IPS DF 6.9 (cell line): ENCODE data around the gene VAV2.
"Not testable (repeated sequence)": the region's sequence is repeated elsewhere in the genome, so short reads cannot be mapped to it uniquely, and the experiment has no call there.

Experiments
- DNase-seq: peaks from one replicate; pipeline ENCODE4 v3.0.0-alpha.2; 2013; ENCODE audit warnings: low read depth, low spot score
- H3K27ac ChIP-seq: one replicate; pipeline ENCODE4 v1.5.1; 2013; ENCODE audit warnings: low read length, control low read depth
- H3K27me3 ChIP-seq: 2 replicates; pipeline ENCODE4 v1.6.1; 2013; ENCODE audit warnings: mild to moderate bottlenecking, low read length; ENCODE audit not compliant: control insufficient read depth, insufficient read depth
- H3K36me3 ChIP-seq: 2 replicates; pipeline ENCODE4 v1.6.1; 2013; ENCODE audit warnings: low read length; ENCODE audit not compliant: control insufficient read depth, insufficient read depth
- H3K4me1 ChIP-seq: 2 replicates; pipeline ENCODE4 v1.6.1; 2013; ENCODE audit warnings: low read length; ENCODE audit not compliant: control insufficient read depth, insufficient read depth
- H3K4me3 ChIP-seq: 2 replicates; pipeline ENCODE4 v1.5.1; 2013; ENCODE audit warnings: mild to moderate bottlenecking, low read length
- H3K9me3 ChIP-seq: 2 replicates; pipeline ENCODE4 v1.6.1; 2013; ENCODE audit warnings: low read length, inconsistent platforms; ENCODE audit not compliant: control insufficient read depth, insufficient read depth
- WGBS: extraction: QIAGEN DNeasy Blood & Tissue Kit; methylation state at CpG from one replicate; pipeline ENCODE4 v1.1.7; 2013; ENCODE audit warnings: mixed read lengths, missing lambda C conversion rate; ENCODE audit not compliant: insufficient read length, insufficient coverage; 5-methylcytosine and 5-hydroxymethylcytosine counted together

VAV2 gene

DNA sequence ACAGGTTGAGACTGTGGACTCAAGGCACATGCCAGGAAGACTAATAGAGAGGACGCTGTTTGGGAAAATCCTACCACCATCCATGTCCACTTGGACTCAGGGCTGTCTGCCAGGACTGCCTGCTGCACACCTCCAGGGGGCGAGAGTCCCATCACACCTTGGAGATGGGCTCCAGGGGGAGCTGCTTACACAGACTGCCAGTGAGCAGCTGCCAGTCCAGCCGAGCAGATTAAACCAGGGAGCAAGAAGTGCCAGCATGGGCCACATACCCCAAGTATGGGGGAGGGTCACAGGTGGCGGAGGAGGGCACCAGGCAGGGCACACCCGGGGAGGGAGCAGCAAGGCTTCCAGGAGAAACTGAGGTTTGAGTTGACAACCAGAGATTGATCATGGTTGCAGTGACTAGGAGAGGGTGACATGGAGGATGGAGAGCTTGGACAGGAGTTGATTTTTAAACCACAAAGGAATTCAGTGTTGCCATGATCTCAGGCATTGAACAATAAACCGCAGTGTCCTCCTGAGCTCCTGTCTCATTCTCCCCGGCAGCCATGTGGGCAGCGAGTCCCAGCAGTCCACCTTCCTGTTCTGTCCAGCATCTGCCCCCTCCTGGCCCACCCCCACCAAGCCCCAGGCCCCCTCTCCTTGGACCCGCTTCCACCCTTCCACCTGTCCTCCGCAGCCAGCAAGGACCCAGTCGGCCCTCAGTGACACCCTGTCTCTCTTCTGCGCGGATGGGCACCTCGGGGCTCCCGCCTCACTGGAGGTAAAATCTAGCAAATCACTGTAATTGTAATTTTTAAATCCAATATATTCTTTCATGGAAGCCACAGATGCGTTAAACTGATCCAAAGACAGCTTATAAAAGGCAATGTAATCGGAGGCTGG is 3.1 kb upstream of the VAV2 start:
- H3K4me1 ChIP-seq: peaks cover 8% of the 10 kb centered on the region
- H3K36me3 ChIP-seq: no peaks in the 10 kb centered on the region
- no peak overlapping the region for H3K4me3 ChIP-seq
- WGBS: no CpG with 5 or more reads among the region's 17 CpGs
- H3K27ac ChIP-seq: no peak overlapping the region
- H3K9me3 ChIP-seq: no peaks in the 10 kb centered on the region
- no peaks in the 10 kb centered on the region for H3K27me3 ChIP-seq
- DNase-seq: no peak

DNA sequence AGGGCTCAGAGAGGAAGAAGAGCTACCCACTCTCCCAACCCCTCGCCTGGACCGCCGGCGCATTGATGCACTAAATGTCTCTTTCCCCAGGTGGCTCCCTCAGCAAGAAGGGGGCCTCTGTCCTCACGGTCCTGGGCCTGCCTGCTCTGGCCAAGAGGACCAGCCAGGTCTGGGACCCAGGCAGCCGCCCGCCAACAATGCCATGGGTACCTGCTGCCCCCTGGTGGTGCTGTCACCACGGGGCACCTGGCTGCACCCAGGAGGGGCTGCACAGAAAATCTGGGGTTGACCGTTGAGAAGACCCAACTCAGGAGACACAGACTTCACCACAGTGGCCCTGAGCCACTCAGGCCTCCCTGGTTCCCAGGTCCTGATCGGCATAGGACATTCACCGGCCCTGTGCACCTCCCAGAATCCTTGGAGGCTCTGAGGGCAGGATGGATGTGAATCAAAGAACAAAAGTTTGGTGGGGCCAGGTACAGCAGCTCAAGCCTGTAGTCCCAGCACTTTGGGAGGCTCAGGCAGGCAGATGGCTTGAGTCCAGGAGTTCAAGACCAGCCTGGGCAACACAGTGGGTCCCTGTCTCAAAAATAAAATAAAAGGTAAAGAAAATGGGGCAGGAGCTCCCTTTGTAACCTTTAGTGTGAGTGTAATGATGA is 2.4 kb upstream of the VAV2 start:
- Histone ChIP-seq H3K4me1 (peaks cover 8% of the 10 kb centered on the region), H3K4me3 (no peak overlapping the region), H3K27me3 (no peaks in the 10 kb centered on the region), H3K9me3 (no peaks in the 10 kb centered on the region), H3K36me3 (no peaks in the 10 kb centered on the region), H3K27ac (no peak overlapping the region)
- peak; percentile 52 for DNase-seq
- no CpG with 5 or more reads among the region's 11 CpGs for WGBS

DNA sequence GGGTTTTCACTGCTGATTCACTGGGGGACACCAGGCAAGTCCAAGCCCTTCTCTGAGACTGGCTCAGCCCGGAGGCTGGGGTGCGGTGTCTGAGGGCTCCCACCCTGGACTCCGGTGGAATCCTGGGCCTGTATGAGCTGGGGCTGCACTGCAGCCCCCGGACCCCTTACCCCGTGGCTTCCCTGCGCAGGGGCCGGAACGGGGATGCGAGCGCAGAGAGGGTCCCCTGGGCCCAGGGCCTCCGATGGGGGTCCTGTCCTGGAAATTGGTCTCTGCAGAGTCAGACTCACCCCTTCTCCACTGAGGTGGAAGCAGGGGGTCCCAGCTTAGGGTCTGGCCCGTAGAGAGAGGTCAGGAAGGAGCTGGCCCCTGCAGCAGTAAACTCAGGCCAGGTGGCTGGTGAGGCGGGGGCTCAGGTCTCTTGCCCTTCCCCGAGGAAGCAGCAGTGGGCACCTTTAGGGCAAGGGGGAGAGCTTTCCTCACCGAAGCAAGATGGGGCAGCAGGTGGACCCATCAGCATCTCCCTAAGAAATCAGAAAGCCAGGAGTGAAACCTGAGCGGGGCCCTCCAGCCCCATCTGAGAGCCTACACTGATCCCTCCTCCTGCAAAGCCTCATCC is 1.6 kb upstream of the VAV2 start:
- Histone ChIP-seq H3K27ac (no peak overlapping the region), H3K4me3 (peak overlapping the region; percentile 80; the same call in 1 of the 2 replicates)
- no CpG with 5 or more reads among the region's 16 CpGs for WGBS

DNA sequence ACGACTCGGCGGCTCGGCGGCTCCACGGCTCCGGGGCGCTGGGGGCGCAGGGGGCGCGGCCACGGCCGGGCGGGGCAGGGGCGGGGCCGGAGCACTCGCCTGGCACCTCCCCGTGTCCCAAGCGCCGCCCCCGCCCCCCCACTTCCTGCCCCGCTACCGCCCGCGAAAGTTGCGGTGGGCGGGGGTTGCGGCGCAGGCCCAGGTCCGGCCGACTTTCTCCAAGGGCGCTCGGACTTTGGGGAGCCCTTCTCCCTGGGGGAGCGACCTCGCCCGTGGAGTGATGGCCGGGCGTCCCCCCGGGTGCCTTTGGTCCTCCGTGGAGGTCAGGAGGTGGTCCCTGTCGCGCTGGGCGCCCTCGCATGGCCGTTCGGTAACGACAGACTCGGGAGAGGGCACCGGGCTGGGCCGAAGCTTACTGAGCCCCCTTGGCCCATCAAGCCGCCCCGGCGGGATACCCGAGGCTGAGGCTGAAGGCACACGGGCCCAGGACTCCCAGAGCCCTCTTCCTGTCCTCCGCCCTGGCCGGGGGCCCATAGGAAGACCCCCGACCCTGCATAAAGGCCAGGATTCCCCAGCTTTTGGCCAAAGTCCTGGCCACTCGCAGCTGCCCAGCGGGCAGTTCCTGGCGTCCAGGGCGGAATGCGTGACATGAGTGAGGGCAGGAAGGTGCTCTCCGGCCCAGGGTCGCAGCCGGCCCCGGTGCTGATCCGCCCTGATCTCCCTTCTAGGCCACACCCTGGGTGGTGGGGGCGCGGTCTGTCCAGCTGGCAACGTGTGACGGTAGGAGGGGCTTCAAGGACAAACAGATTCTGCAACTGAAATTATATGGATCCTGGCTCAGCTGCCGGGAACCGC is 883 bp upstream of the VAV2 start:
- Histone ChIP-seq H3K27me3 (no peaks in the 10 kb centered on the region), H3K4me1 (peaks cover 8% of the 10 kb centered on the region), H3K9me3 (no peaks in the 10 kb centered on the region), H3K4me3 (peak overlapping the region; percentile 80), H3K27ac (no peak overlapping the region), H3K36me3 (no peaks in the 10 kb centered on the region)
- no CpG with 5 or more reads among the region's 74 CpGs for WGBS
- no peak for DNase-seq

More for the DNA sequence above, 1.6 kb upstream of the VAV2 start:
- H3K9me3 ChIP-seq: no peaks in the 10 kb centered on the region
- no peak for DNase-seq
- peaks cover 8% of the 10 kb centered on the region for H3K4me1 ChIP-seq
- H3K27me3 ChIP-seq: no peaks in the 10 kb centered on the region
- H3K36me3 ChIP-seq: no peaks in the 10 kb centered on the region

DNA sequence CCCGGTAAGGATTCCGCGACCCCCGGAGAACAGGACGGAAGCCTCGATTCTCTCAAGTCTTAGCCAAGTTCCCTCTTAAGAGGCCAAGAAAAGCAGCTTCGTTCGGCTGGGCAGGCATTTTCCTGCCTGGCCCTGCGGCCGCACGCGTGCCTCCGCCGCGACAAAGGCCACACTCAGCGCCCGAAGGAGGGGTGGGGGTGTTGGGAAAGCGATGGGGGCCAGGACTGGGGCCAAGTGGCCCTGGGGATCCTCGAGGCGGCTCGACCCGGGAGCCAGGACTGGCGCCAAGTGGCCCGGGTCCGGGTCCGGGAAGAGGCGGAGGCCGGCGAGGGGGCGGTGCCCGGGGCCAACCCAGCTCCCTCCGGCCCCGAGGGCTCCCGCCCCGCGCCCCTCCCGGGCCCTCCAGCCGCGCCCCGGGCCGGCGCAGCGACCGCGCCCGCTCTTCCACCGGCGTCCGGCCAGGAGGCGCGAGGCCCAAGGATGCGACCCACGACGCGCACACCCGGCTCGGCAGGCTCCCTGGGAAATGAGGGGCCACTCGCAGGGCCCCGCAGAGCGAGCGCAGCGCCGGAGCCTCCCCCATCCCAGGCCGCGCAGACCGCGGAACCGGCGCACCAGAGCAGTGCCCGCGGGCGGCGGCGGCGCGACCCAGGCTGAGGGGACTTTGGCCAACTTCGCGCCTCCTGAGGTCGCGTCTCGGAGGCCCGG is 756 bp downstream of the VAV2 start:
- Histone ChIP-seq H3K27ac (no peak overlapping the region), H3K4me3 (peak overlapping the region; percentile 80), H3K27me3 (no peaks in the 10 kb centered on the region), H3K36me3 (no peaks in the 10 kb centered on the region; the same call in 1 of the 2 replicates), H3K4me1 (peaks cover 8% of the 10 kb centered on the region), H3K9me3 (no peaks in the 10 kb centered on the region)
- DNase-seq: no peak
- no CpG with 5 or more reads among the region's 82 CpGs for WGBS

DNA sequence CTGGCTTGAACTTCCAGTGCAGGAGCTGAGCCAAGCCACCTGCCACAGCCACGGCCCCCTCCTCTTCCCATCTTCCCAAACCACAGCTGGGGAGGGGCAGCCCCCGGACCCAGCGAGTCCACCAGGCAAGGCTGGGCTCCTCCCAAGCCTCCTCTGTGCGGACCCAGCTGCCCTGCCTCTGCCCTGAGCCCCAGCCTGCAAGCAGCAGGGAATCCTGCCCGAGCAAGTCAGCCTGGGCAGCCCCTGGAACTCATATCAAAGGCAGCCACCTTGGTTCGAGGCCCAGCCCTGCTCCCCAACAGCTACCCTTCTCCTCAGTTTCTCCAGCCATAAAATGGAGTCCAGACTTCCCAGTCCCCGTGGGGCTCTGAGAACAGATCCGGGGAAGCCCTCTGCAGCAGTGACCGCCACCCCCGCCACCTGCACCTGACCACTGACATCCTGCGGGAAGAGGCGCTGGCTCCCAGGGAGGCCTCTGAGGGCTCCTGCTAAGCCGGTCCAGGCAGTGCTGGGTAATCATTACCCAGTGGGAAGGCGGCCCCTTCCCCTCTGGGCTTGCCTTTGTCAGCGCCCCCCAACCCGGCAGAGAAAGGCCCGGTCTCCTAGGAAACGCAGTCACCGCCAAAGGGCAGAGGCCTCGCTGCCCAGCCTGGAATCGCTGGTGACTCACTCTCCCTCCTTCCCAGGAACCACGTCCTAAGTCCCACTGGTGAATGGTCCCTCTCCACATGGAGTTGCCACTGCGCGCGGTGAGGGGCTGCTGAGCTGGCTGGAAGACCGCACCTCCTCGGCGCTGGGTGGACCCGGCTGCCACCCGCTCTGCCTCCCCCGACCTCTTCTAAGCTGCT is 1.5 kb downstream of the VAV2 start:
- peak overlapping the region; percentile 80; the same call in 1 of the 2 replicates for H3K4me3 ChIP-seq
- WGBS: no CpG with 5 or more reads among the region's 31 CpGs
- H3K4me1 ChIP-seq: peaks cover 8% of the 10 kb centered on the region
- no peaks in the 10 kb centered on the region; the same call in 1 of the 2 replicates for H3K36me3 ChIP-seq
- no peaks in the 10 kb centered on the region for H3K27me3 ChIP-seq
- no peak overlapping the region for H3K27ac ChIP-seq
- no peaks in the 10 kb centered on the region for H3K9me3 ChIP-seq
- no peak for DNase-seq

DNA sequence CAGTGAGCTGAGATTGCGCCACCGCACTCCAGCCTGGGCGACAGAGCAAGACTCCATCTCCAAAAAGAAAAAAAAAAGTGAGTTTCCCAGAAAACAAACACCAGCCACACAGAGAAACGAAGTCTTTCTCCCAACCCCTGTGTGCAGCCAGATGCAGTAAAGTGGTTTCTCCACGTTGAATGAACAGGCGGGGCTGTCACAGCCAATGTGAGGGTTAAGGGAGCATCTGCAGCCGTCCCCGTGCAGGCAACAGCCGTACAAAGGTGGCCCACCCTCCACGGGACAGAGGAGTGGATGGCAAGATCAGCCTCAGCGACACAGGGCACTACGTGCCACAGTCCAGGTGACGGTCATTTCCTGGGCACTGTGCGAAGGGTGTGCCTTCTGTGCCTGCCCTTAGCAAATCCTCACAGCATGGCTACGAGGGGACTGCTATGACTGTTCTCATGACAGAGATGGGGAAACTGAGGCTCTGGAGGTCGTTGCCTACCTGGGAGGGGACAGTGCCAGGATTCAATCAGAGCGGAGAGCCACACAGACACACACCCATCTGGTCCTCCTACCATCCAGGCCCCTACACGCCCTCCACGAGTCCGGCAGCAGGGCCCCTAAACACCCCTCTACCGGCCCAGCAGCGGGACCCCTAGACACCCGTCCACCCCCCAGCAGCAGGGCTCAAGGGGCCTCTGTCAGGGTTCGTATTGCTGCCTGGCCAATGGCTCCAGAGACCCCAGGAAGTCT is 2.3 kb downstream of the VAV2 start:
- no peaks in the 10 kb centered on the region for H3K27me3 ChIP-seq
- DNase-seq: no peak
- no peaks in the 10 kb centered on the region for H3K9me3 ChIP-seq
- no CpG with 5 or more reads among the region's 24 CpGs for WGBS
- H3K4me1 ChIP-seq: peaks cover 8% of the 10 kb centered on the region
- no peaks in the 10 kb centered on the region; the same call in 1 of the 2 replicates for H3K36me3 ChIP-seq
- no peak overlapping the region for H3K4me3 ChIP-seq
- no peak overlapping the region for H3K27ac ChIP-seq

DNA sequence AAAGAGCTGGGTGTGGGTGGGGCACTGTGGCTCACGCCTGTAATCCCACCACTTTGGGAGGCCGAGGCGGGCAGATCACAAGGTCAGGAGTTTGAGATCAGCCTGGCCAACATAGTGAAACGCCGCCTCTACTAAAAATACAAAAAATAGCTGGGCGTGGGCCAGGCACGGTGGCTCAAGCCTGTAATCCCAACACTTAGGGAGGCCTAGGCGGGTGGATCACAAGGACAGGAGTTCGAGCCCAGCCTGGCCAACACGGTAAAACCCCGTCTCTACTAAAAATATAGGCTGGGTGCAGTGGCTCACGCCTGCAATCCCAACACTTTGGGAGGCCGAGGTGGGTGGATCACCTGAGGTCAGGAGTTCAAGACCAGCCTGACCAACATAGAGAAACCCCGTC is 3.4 kb downstream of the VAV2 start:
- not testable (repeated sequence) for DNase-seq, H3K4me1 ChIP-seq, H3K4me3 ChIP-seq, H3K9me3 ChIP-seq, H3K27ac ChIP-seq, H3K27me3 ChIP-seq, H3K36me3 ChIP-seq
- no CpG with 5 or more reads among the region's 14 CpGs for WGBS
